Liver (tissue), 9 donors: ENCODE measurements around the gene TUBB3. TPM values are rescaled to one million over a fixed set of nuclear protein-coding genes. Genes with fewer than 3 reads are reported as not detected.

ENCODE experiments used
- DNase-seq: peaks from one replicate; pipeline ENCODE4 v3.0.0-alpha.2; 2017; ENCODE audit warnings: low spot score
- H3K27ac ChIP-seq, 2 donors: one replicate each; pipeline ENCODE4 v1.7.0; 2013; ENCODE audit warnings: inconsistent platforms in 2 of 2, low read length in 2 of 2, control low read depth in 1 of 2, low read depth in 1 of 2, mild to moderate bottlenecking in 1 of 2
- H3K27me3 ChIP-seq, 4 donors: one replicate each; pipeline versions ENCODE4 v1.6.1 to v1.7.0; 2013; ENCODE audit warnings: low read length in 3 of 4, inconsistent platforms in 1 of 4, mild to moderate bottlenecking in 1 of 4, moderate library complexity in 1 of 4; ENCODE audit not compliant: control insufficient read depth in 4 of 4, insufficient read depth in 4 of 4
- H3K36me3 ChIP-seq, 4 donors: one replicate each; pipeline versions ENCODE4 v1.6.1 to v1.7.0; 2013; ENCODE audit warnings: low read length in 3 of 4, mild to moderate bottlenecking in 3 of 4, low read depth in 1 of 4, moderate library complexity in 1 of 4; ENCODE audit not compliant: control insufficient read depth in 4 of 4, insufficient read depth in 3 of 4
- H3K4me1 ChIP-seq, 4 donors: one replicate each; pipeline versions ENCODE4 v1.6.1 to v1.7.0; 2013; ENCODE audit warnings: low read length in 3 of 4, mild to moderate bottlenecking in 3 of 4, moderate library complexity in 1 of 4; ENCODE audit not compliant: control insufficient read depth in 4 of 4, insufficient read depth in 4 of 4
- H3K4me3 ChIP-seq, 3 donors: one replicate each; pipeline versions ENCODE4 v1.6.1 to v1.7.0; 2013; ENCODE audit warnings: low read length in 3 of 3, control low read depth in 1 of 3, low read depth in 1 of 3, mild to moderate bottlenecking in 1 of 3
- H3K9ac ChIP-seq, 2 donors: one replicate each; pipeline ENCODE4 v1.7.0; 2013; ENCODE audit warnings: low read length in 2 of 2, mild to moderate bottlenecking in 2 of 2, moderate library complexity in 2 of 2, control low read depth in 1 of 2, low read depth in 1 of 2
- H3K9me3 ChIP-seq, 4 donors: one replicate each; pipeline versions ENCODE4 v1.6.1 to v1.7.0; 2013; ENCODE audit warnings: low read length in 3 of 4; ENCODE audit not compliant: control insufficient read depth in 4 of 4
- EGR1 ChIP-seq, 2 donors: IDR thresholded peaks; 2 replicates each; pipeline ENCODE4 v1.6.1; 2016 to 2018; ENCODE audit warnings: antibody characterized with exemption in 2 of 2, low read depth in 2 of 2
- FOXA1 ChIP-seq: IDR thresholded peaks from 2 replicates; pipeline ENCODE4 v1.6.1; 2016; ENCODE audit warnings: antibody characterized with exemption
- FOXA2 ChIP-seq: IDR thresholded peaks from 2 replicates; pipeline ENCODE4 v1.6.1; 2016; ENCODE audit warnings: antibody characterized with exemption
- GABPA ChIP-seq, 2 donors: IDR thresholded peaks in 1 of 2; conservative IDR thresholded peaks in 1 of 2; 2 replicates each; pipeline ENCODE4 v1.6.1; 2016; ENCODE audit warnings: antibody characterized with exemption in 2 of 2, mild to moderate bottlenecking in 1 of 2, moderate library complexity in 1 of 2
- HNF4A ChIP-seq, 2 donors: conservative IDR thresholded peaks; 2 replicates each; pipeline ENCODE4 v1.6.1; 2016; ENCODE audit warnings: antibody characterized with exemption in 2 of 2, mild to moderate bottlenecking in 2 of 2
- HNF4G ChIP-seq: IDR thresholded peaks from 2 replicates; pipeline ENCODE4 v1.6.1; 2016; ENCODE audit warnings: antibody characterized with exemption
- JUND ChIP-seq, 2 donors: IDR thresholded peaks; 2 replicates each; pipeline ENCODE4 v1.6.1; 2016; ENCODE audit warnings: antibody characterized with exemption in 2 of 2
- NR2F2 ChIP-seq: IDR thresholded peaks from 2 replicates; pipeline ENCODE4 v1.6.1; 2016; ENCODE audit warnings: antibody characterized with exemption
- RAD21 ChIP-seq, 2 donors: IDR thresholded peaks; 2 replicates each; pipeline ENCODE4 v1.6.1; 2016; ENCODE audit warnings: antibody characterized with exemption in 2 of 2, mild to moderate bottlenecking in 2 of 2
- RXRA ChIP-seq, 2 donors: IDR thresholded peaks; 2 replicates each; pipeline ENCODE4 v1.6.1; 2017 to 2018; ENCODE audit warnings: antibody characterized with exemption in 2 of 2, mild to moderate bottlenecking in 1 of 2
- SP1 ChIP-seq: IDR thresholded peaks from 2 replicates; pipeline ENCODE4 v1.6.1; 2018; ENCODE audit warnings: antibody characterized with exemption, mild to moderate bottlenecking
- TAF1 ChIP-seq: conservative IDR thresholded peaks from 2 replicates; pipeline ENCODE4 v1.6.1; 2016; ENCODE audit warnings: antibody characterized with exemption, mild to moderate bottlenecking
- YY1 ChIP-seq: IDR thresholded peaks from 2 replicates; pipeline ENCODE4 v1.6.1; 2016; ENCODE audit warnings: antibody characterized with exemption, mild to moderate bottlenecking
- WGBS: extraction: QIAGEN DNeasy Blood & Tissue Kit; methylation state at CpG from one replicate; pipeline ENCODE4 v1.1.7; 2013; 5-methylcytosine and 5-hydroxymethylcytosine counted together
- polyA plus RNA-seq, 2 donors: library from polyadenylated mRNA; stranded (reverse) in 1 of 2; unstranded in 1 of 2; fragments of 200-250 nt in 1 of 2; fragments of >200 nt in 1 of 2; fragmentation: Nextera tagmentation in 1 of 2; extraction: Ambion mirVana in 1 of 2; gene quantifications; one replicate each; pipeline versions ENCODE4 v1.2.1 to v1.2.3, GENCODE V29; 2013 to 2015
- total RNA-seq, 2 donors: library from RNA; depleted of rRNA; stranded (reverse); fragments of >200 nt; gene quantifications; one replicate each; pipeline ENCODE4 v1.2.3, GENCODE V29; 2014
- TF ChIP-seq, protein P1 (sequence below): IDR thresholded peaks from 2 replicates; pipeline ENCODE4 v1.6.1; 2016; ENCODE audit warnings: antibody characterized with exemption, mild to moderate bottlenecking
- TF ChIP-seq, protein P2 (sequence below): IDR thresholded peaks from 2 replicates; pipeline ENCODE4 v1.6.1; 2016; ENCODE audit warnings: antibody characterized with exemption
- TF ChIP-seq, protein P3 (sequence below): IDR thresholded peaks from 2 replicates; pipeline ENCODE4 v1.6.1; 2016; ENCODE audit warnings: antibody characterized with exemption
- TF ChIP-seq, protein P4 (sequence below): fragments of 150-350 bp; IDR thresholded peaks from 2 replicates; pipeline ENCODE4 v1.5.1; 2017; ENCODE audit warnings: improper control_type of control experiment, low read depth, low read length; ENCODE audit not compliant: missing input control
- donor health status: healthy.
- donor health status: healthy.
- donor health status: healthy.
- donor health status: healthy.
- donor health status: healthy.

Gene TUBB3
- total and polyA plus RNA-seq, 4 donors: 0.17 to 0.89 (median 0.25) TPM; not detected in 1

DNA sequence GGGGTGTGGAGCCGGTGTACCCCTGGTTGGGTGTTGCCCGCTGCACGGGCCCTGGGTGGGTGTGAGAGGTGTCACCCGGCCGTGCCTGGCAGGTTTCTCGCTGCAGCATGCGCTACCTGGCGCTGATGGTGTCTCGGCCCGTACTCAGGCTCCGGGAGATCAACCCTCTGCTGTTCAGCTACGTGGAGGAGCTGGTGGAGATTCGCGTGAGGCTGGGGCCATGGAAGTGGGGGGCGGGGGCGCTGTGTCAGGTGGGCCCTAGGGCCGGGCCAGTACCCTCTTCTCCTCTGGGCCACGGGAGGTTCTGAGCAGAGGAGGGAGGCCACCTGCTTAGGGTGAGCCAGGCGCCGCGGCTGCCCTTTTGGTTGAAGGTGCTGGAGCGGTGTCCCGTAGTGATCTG, 38.8 kb downstream of the TUBB3 start:
- H3K4me3 ChIP-seq: no peak overlapping the region
- H3K4me1 ChIP-seq: no peaks in the 10 kb centered on the region
- no peaks in the 10 kb centered on the region for H3K27me3 ChIP-seq
- 97% methylated on average over 23 of the region's 23 CpGs for WGBS
- DNase-seq: no peak
- TF ChIP-seq, protein P1, sequence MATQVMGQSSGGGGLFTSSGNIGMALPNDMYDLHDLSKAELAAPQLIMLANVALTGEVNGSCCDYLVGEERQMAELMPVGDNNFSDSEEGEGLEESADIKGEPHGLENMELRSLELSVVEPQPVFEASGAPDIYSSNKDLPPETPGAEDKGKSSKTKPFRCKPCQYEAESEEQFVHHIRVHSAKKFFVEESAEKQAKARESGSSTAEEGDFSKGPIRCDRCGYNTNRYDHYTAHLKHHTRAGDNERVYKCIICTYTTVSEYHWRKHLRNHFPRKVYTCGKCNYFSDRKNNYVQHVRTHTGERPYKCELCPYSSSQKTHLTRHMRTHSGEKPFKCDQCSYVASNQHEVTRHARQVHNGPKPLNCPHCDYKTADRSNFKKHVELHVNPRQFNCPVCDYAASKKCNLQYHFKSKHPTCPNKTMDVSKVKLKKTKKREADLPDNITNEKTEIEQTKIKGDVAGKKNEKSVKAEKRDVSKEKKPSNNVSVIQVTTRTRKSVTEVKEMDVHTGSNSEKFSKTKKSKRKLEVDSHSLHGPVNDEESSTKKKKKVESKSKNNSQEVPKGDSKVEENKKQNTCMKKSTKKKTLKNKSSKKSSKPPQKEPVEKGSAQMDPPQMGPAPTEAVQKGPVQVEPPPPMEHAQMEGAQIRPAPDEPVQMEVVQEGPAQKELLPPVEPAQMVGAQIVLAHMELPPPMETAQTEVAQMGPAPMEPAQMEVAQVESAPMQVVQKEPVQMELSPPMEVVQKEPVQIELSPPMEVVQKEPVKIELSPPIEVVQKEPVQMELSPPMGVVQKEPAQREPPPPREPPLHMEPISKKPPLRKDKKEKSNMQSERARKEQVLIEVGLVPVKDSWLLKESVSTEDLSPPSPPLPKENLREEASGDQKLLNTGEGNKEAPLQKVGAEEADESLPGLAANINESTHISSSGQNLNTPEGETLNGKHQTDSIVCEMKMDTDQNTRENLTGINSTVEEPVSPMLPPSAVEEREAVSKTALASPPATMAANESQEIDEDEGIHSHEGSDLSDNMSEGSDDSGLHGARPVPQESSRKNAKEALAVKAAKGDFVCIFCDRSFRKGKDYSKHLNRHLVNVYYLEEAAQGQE: no peak
- no peak for TF ChIP-seq NR2F2
- no peak for TF ChIP-seq FOXA2
- TF ChIP-seq JUND (IDR thresholded peaks at IDR 0.05): no peak
- TF ChIP-seq RAD21 (IDR thresholded peaks at IDR 0.05): no peak
- TF ChIP-seq, protein P2, sequence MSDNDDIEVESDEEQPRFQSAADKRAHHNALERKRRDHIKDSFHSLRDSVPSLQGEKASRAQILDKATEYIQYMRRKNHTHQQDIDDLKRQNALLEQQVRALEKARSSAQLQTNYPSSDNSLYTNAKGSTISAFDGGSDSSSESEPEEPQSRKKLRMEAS: no peak
- TF ChIP-seq TAF1: no peak
- no peak for TF ChIP-seq HNF4G
- TF ChIP-seq, protein P3, sequence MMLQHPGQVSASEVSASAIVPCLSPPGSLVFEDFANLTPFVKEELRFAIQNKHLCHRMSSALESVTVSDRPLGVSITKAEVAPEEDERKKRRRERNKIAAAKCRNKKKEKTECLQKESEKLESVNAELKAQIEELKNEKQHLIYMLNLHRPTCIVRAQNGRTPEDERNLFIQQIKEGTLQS: no peak
- TF ChIP-seq, protein P4, sequence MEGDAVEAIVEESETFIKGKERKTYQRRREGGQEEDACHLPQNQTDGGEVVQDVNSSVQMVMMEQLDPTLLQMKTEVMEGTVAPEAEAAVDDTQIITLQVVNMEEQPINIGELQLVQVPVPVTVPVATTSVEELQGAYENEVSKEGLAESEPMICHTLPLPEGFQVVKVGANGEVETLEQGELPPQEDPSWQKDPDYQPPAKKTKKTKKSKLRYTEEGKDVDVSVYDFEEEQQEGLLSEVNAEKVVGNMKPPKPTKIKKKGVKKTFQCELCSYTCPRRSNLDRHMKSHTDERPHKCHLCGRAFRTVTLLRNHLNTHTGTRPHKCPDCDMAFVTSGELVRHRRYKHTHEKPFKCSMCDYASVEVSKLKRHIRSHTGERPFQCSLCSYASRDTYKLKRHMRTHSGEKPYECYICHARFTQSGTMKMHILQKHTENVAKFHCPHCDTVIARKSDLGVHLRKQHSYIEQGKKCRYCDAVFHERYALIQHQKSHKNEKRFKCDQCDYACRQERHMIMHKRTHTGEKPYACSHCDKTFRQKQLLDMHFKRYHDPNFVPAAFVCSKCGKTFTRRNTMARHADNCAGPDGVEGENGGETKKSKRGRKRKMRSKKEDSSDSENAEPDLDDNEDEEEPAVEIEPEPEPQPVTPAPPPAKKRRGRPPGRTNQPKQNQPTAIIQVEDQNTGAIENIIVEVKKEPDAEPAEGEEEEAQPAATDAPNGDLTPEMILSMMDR: no peak
- no peak for TF ChIP-seq HNF4A (conservative IDR thresholded peaks at IDR 0.05)
- no peak for TF ChIP-seq YY1
- no peak overlapping the region for H3K27ac ChIP-seq
- H3K9me3 ChIP-seq: no peaks in the 10 kb centered on the region
- H3K9ac ChIP-seq: no peak overlapping the region
- H3K36me3 ChIP-seq: peaks cover 2 to 45% (median 4%) of the 10 kb centered on the region in 4 donors

DNA sequence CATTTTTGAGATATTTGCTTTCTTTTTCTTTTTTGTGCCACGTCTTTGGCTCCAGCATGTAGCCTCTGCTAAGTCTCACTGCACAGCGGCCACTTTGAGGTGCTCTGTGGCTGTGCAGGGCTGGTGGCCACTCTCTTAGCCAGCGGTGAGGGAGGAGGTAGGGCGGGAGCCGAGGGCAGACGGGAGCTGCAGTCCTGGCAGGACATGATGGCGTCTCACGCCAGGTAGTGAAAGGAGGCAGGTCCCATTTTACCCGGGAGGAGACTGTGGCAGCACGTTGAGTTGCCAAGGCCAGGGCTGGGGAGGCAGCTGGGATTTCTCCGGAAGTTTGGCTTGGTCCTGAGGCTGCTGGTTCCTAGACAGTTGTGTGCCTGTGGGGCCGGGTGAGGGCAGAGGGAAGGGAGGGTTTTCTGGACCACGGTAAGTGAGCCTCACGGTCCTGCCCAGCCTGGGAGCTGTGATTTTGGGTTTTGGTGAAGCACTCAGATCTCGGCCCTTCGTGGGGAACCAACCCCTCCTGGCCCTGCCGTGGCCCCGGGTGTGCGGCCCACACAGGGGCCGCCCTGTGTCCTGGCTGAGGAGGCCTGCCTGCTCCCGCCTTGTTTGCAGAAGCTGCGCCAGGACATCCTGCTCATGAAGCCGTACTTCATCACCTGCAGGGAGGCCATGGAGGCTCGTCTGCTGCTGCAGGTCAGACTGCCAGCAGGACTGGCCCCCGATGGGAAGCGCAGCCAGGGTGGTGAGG, 39.8 kb downstream of the TUBB3 start:
- Histone ChIP-seq H3K9me3 (no peaks in the 10 kb centered on the region), H3K27me3 (no peaks in the 10 kb centered on the region), H3K9ac (no peak overlapping the region), H3K36me3 (peaks cover 0 to 36% (median 2%) of the 10 kb centered on the region in 4 donors), H3K27ac (no peak overlapping the region), H3K4me1 (no peaks in the 10 kb centered on the region), H3K4me3 (no peak overlapping the region)
- WGBS: 91% methylated on average over 26 of the region's 26 CpGs
- DNase-seq: no peak
- no peak for TF ChIP-seq YY1
- TF ChIP-seq, protein P2: no peak
- TF ChIP-seq RXRA (IDR thresholded peaks at IDR 0.05): no peak
- TF ChIP-seq, protein P1: no peak
- TF ChIP-seq RAD21 (IDR thresholded peaks at IDR 0.05): no peak
- TF ChIP-seq HNF4G: no peak
- TF ChIP-seq SP1: no peak
- TF ChIP-seq, protein P3: no peak
- no peak for TF ChIP-seq FOXA2
- TF ChIP-seq TAF1: no peak
- no peak for TF ChIP-seq JUND (IDR thresholded peaks at IDR 0.05)
- TF ChIP-seq, protein P4: no peak
- no peak for TF ChIP-seq NR2F2
- TF ChIP-seq HNF4A (conservative IDR thresholded peaks at IDR 0.05): no peak
- TF ChIP-seq FOXA1: no peak
- no peak for TF ChIP-seq EGR1 (IDR thresholded peaks at IDR 0.05; ENCODE audit: low read depth in 2 of 2)
- no peak for TF ChIP-seq GABPA (IDR thresholded peaks at IDR 0.05 in 1 of 2, conservative IDR thresholded peaks at IDR 0.05 in 1 of 2)
